ES-I3 (cell line): ENCODE results near the gene GYS2.

ENCODE experiments used
- H3K36me3 ChIP-seq: 2 replicates; pipeline ENCODE4 v1.6.1; 2013; ENCODE audit warnings: mild to moderate bottlenecking, low read length, control low read depth, moderate library complexity; ENCODE audit not compliant: insufficient read depth
- H3K4me1 ChIP-seq: 2 replicates; pipeline ENCODE4 v1.6.1; 2013; ENCODE audit warnings: mild to moderate bottlenecking, control low read depth, low read length; ENCODE audit not compliant: insufficient read depth
- H3K9ac ChIP-seq: 2 replicates; pipeline ENCODE4 v1.6.1; 2013; ENCODE audit warnings: low read depth, mild to moderate bottlenecking, low read length, moderate library complexity
- H3K9me3 ChIP-seq: 2 replicates; pipeline ENCODE4 v1.6.1; 2013; ENCODE audit warnings: mild to moderate bottlenecking, low read length, moderate library complexity; ENCODE audit not compliant: control insufficient read depth, insufficient read depth

GYS2 gene

GRCh38 chr12:21583587-21583986, 21.1 kb downstream of the GYS2 start:
- H3K36me3 ChIP-seq = no peaks in the 10 kb centered on the region
- H3K9me3 ChIP-seq = no peaks in the 10 kb centered on the region
- no peaks in the 10 kb centered on the region for H3K4me1 ChIP-seq
- no peak overlapping the region for H3K9ac ChIP-seq

- no peaks in the 10 kb centered on the region for H3K4me1 ChIP-seq
- H3K9me3 ChIP-seq = no peaks in the 10 kb centered on the region
- no peak overlapping the region for H3K9ac ChIP-seq
- no peaks in the 10 kb centered on the region for H3K36me3 ChIP-seq
Measured at GRCh38 chr12:21580748-21581516, 23.7 kb downstream of the GYS2 start.

GRCh38 chr12:21577516-21577915, 27.1 kb downstream of the GYS2 start:
- H3K36me3 ChIP-seq = no peaks in the 10 kb centered on the region
- H3K4me1 ChIP-seq = no peaks in the 10 kb centered on the region
- no peaks in the 10 kb centered on the region for H3K9me3 ChIP-seq
- H3K9ac ChIP-seq = no peak overlapping the region

- Histone ChIP-seq H3K36me3 (no peaks in the 10 kb centered on the region), H3K9me3 (no peaks in the 10 kb centered on the region), H3K4me1 (no peaks in the 10 kb centered on the region)
Measured at GRCh38 chr12:21576431-21576830, 28.2 kb downstream of the GYS2 start.

GRCh38 chr12:21573733-21574358, 30.8 kb downstream of the GYS2 start:
- no peaks in the 10 kb centered on the region for H3K4me1 ChIP-seq
- no peaks in the 10 kb centered on the region for H3K36me3 ChIP-seq
- no peak overlapping the region for H3K9ac ChIP-seq
- no peaks in the 10 kb centered on the region for H3K9me3 ChIP-seq

More at GRCh38 chr12:21576431-21576830, 28.2 kb downstream of the GYS2 start:
- H3K9ac ChIP-seq = no peak overlapping the region

- Histone ChIP-seq H3K9me3 (no peaks in the 10 kb centered on the region), H3K36me3 (no peaks in the 10 kb centered on the region), H3K4me1 (no peaks in the 10 kb centered on the region), H3K9ac (no peak overlapping the region)
Measured at GRCh38 chr12:21571046-21571445, 33.6 kb downstream of the GYS2 start.

GRCh38 chr12:21568115-21568514, 36.5 kb downstream of the GYS2 start:
- Histone ChIP-seq H3K4me1 (no peaks in the 10 kb centered on the region), H3K36me3 (no peaks in the 10 kb centered on the region), H3K9ac (no peak overlapping the region), H3K9me3 (no peaks in the 10 kb centered on the region)

GRCh38 chr12:21566907-21567394, 37.7 kb downstream of the GYS2 start:
- Histone ChIP-seq H3K36me3 (no peaks in the 10 kb centered on the region), H3K9me3 (no peaks in the 10 kb centered on the region), H3K9ac (no peak overlapping the region), H3K4me1 (no peaks in the 10 kb centered on the region)

- Histone ChIP-seq H3K4me1 (no peaks in the 10 kb centered on the region), H3K9ac (no peak overlapping the region), H3K9me3 (no peaks in the 10 kb centered on the region), H3K36me3 (no peaks in the 10 kb centered on the region)
Measured at GRCh38 chr12:21566223-21566906, 38.3 kb downstream of the GYS2 start.

GRCh38 chr12:21562859-21563258, 41.8 kb downstream of the GYS2 start:
- Histone ChIP-seq H3K4me1 (no peaks in the 10 kb centered on the region), H3K9ac (no peak overlapping the region), H3K9me3 (no peaks in the 10 kb centered on the region), H3K36me3 (no peaks in the 10 kb centered on the region)

- Histone ChIP-seq H3K4me1 (no peaks in the 10 kb centered on the region), H3K9ac (no peak overlapping the region), H3K36me3 (no peaks in the 10 kb centered on the region), H3K9me3 (no peaks in the 10 kb centered on the region)
Measured at GRCh38 chr12:21561158-21561557, 43.5 kb downstream of the GYS2 start.

GRCh38 chr12:21559855-21560569, 44.6 kb downstream of the GYS2 start:
- no peaks in the 10 kb centered on the region for H3K36me3 ChIP-seq
- H3K4me1 ChIP-seq = no peaks in the 10 kb centered on the region
- H3K9me3 ChIP-seq = no peaks in the 10 kb centered on the region
- no peak overlapping the region for H3K9ac ChIP-seq

GRCh38 chr12:21558100-21558679, 46.5 kb downstream of the GYS2 start:
- Histone ChIP-seq H3K36me3 (no peaks in the 10 kb centered on the region), H3K9ac (no peak overlapping the region), H3K9me3 (no peaks in the 10 kb centered on the region), H3K4me1 (no peaks in the 10 kb centered on the region)

GRCh38 chr12:21553329-21553675, 51.3 kb downstream of the GYS2 start:
- H3K36me3 ChIP-seq = no peaks in the 10 kb centered on the region
- no peak overlapping the region for H3K9ac ChIP-seq
- no peaks in the 10 kb centered on the region for H3K9me3 ChIP-seq
- no peaks in the 10 kb centered on the region for H3K4me1 ChIP-seq
